Middle frontal gyrus (tissue), 1 donor: ENCODE measurements around the gene TTC36.
"Not testable (repeated sequence)": the region's sequence is repeated elsewhere in the genome, so short reads cannot be mapped to it uniquely, and the experiment has no call there.

Source experiments
- DNase-seq: peaks from one replicate; pipeline ENCODE4 v3.0.0-alpha.2; 2015; ENCODE audit warnings: low spot score; ENCODE audit errors: extremely low spot score

The TTC36 gene

GRCh38 chr11:118527109-118527508 lies at the start of gene TTC36:
Gene TTC36, plus strand, starts transcription at chr11:118527474. Its CDS starts 21 bp downstream, at chr11:118527495.
- DNase-seq, result no peak

GRCh38 chr11:118481238-118481637 lies 46.0 kb upstream of the TTC36 start:
- DNase-seq, result not testable (repeated sequence)

GRCh38 chr11:118484405-118484804 lies 42.9 kb upstream of the TTC36 start:
- DNase-seq, result no peak

- no peak for DNase-seq
Observed at GRCh38 chr11:118485273-118485672, 42.0 kb upstream of the TTC36 start.

GRCh38 chr11:118488480-118489109 lies 38.7 kb upstream of the TTC36 start:
- peak; percentile 45 for DNase-seq

- no peak for DNase-seq
Observed at GRCh38 chr11:118491041-118491440, 36.2 kb upstream of the TTC36 start.

- DNase-seq, result no peak
Observed at GRCh38 chr11:118497831-118498230, 29.4 kb upstream of the TTC36 start.

GRCh38 chr11:118503216-118503615 lies 24.1 kb upstream of the TTC36 start:
- DNase-seq, result no peak

GRCh38 chr11:118511601-118512000 lies 15.7 kb upstream of the TTC36 start:
- no peak for DNase-seq

- DNase-seq, result no peak
Observed at GRCh38 chr11:118514103-118514502, 13.2 kb upstream of the TTC36 start.

GRCh38 chr11:118519549-118519948 lies 7.7 kb upstream of the TTC36 start:
- no peak for DNase-seq

GRCh38 chr11:118521892-118522311 lies 5.4 kb upstream of the TTC36 start:
- no peak for DNase-seq

GRCh38 chr11:118522571-118523072 lies 4.7 kb upstream of the TTC36 start:
- DNase-seq, result no peak

- DNase-seq, result no peak
Observed at GRCh38 chr11:118524356-118524755, 2.9 kb upstream of the TTC36 start.

GRCh38 chr11:118524757-118525470 lies 2.4 kb upstream of the TTC36 start:
- DNase-seq, result no peak

GRCh38 chr11:118526688-118527087 lies 586 bp upstream of the TTC36 start:
- DNase-seq, result no peak

GRCh38 chr11:118528511-118528910 lies 1.2 kb downstream of the TTC36 start:
- DNase-seq, result no peak

- no peak for DNase-seq
Observed at GRCh38 chr11:118529584-118530175, 2.4 kb downstream of the TTC36 start.

GRCh38 chr11:118530180-118530682 lies 3.0 kb downstream of the TTC36 start:
- DNase-seq, result no peak

GRCh38 chr11:118530683-118531596 lies 3.7 kb downstream of the TTC36 start, which contains the start of gene TMEM25:
Gene TMEM25, plus strand, starts transcription at chr11:118531192. Its CDS starts 610 bp downstream, at chr11:118531802.
- peak; percentile 24 for DNase-seq

- DNase-seq, result no peak
Observed at GRCh38 chr11:118531597-118532084, 4.4 kb downstream of the TTC36 start.
